Right kidney (tissue), 1 donor: ENCODE data around the gene HCFC1R1.

Experiments used
- DNase-seq: peaks from one replicate; pipeline ENCODE4 v3.0.0-alpha.2; 2016

HCFC1R1 gene

GRCh38 chr16:3036726-3037315, 13.1 kb upstream of the HCFC1R1 start, which contains the start of gene BICDL2:
Gene BICDL2 (minus strand): TSS chr16:3036944. CDS start chr16:3035496, 1,448 bp downstream.
- DNase-seq = no peak

- DNase-seq = no peak
Measured at GRCh38 chr16:3035972-3036725, 12.4 kb upstream of the HCFC1R1 start.

GRCh38 chr16:3035289-3035971, 11.7 kb upstream of the HCFC1R1 start:
- no peak for DNase-seq

- no peak for DNase-seq
Measured at GRCh38 chr16:3032624-3033023, 8.9 kb upstream of the HCFC1R1 start.

- no peak for DNase-seq
Measured at GRCh38 chr16:3030222-3031212, 6.8 kb upstream of the HCFC1R1 start.

GRCh38 chr16:3029491-3030221, 5.9 kb upstream of the HCFC1R1 start:
- DNase-seq = peak; percentile 67

GRCh38 chr16:3028716-3029319, 5.1 kb upstream of the HCFC1R1 start:
- DNase-seq = no peak

GRCh38 chr16:3027983-3028715, 4.4 kb upstream of the HCFC1R1 start:
- DNase-seq = peak; percentile 81

GRCh38 chr16:3027489-3027795, 3.7 kb upstream of the HCFC1R1 start:
- no peak for DNase-seq

- DNase-seq = no peak
Measured at GRCh38 chr16:3026609-3027488, 3.1 kb upstream of the HCFC1R1 start.

- DNase-seq = no peak
Measured at GRCh38 chr16:3026003-3026378, 2.2 kb upstream of the HCFC1R1 start.

- no peak for DNase-seq
Measured at GRCh38 chr16:3025032-3026002, 1.6 kb upstream of the HCFC1R1 start.

- DNase-seq = no peak
Measured at GRCh38 chr16:3023415-3023668, 400 bp downstream of the HCFC1R1 start.

GRCh38 chr16:3022684-3023414, 893 bp downstream of the HCFC1R1 start:
- peak; percentile 53 for DNase-seq

- peak; percentile 56 for DNase-seq
Measured at GRCh38 chr16:3022208-3022683, 1.5 kb downstream of the HCFC1R1 start.

GRCh38 chr16:3021449-3022207, 2.1 kb downstream of the HCFC1R1 start:
- DNase-seq = no peak
